Prostate gland (tissue), 2 donors: ENCODE results near the gene RNASET2. TPM values are rescaled to one million over a fixed set of nuclear protein-coding genes. Genes with fewer than 3 reads are reported as not detected.
"Not testable (repeated sequence)": the region's sequence is repeated elsewhere in the genome, so short reads cannot be mapped to it uniquely, and the experiment has no call there.

Source experiments
- DNase-seq: peaks from one replicate; pipeline ENCODE4 v3.0.0-alpha.2; 2019; ENCODE audit warnings: low spot score
- H3K27ac ChIP-seq, 2 donors: fragments of 200-600 bp; sonication (generic); 2 replicates each; pipeline ENCODE4 v1.5.1; 2017 to 2019
- H3K27me3 ChIP-seq: fragments of 200-600 bp; sonication (generic); replicated peaks from 2 replicates; pipeline ENCODE4 v1.5.1; 2019; ENCODE audit not compliant: insufficient read depth
- H3K36me3 ChIP-seq, 2 donors: fragments of 200-600 bp; sonication (generic); 1 replicate in 1 of 2; 2 replicates in 1 of 2; pipeline versions ENCODE4 v1.5.1 to v1.8.1; 2017 to 2019
- H3K4me1 ChIP-seq: fragments of 200-600 bp; sonication (generic); replicated peaks from 2 replicates; pipeline ENCODE4 v1.5.1; 2019
- H3K4me3 ChIP-seq, 2 donors: fragments of 200-600 bp; sonication (generic); 2 replicates each; pipeline ENCODE4 v1.5.1; 2017 to 2019
- H3K9me3 ChIP-seq: fragments of 200-600 bp; sonication (generic); 2 replicates; pipeline ENCODE4 v1.5.1; 2017
- CTCF ChIP-seq, 4 experiments: fragments of 200-600 bp in 2 of 4; fragments of 450-650 bp in 2 of 4; sonication (generic) in 2 of 4; IDR thresholded peaks; 1 replicate in 3 of 4; 2 replicates in 1 of 4; pipeline ENCODE4 v1.5.1; 2016 to 2019; ENCODE audit warnings: antibody characterized with exemption in 4 of 4, mild to moderate bottlenecking in 2 of 4, moderate library complexity in 2 of 4
- POLR2A ChIP-seq: fragments of 450-650 bp; IDR thresholded peaks from one replicate; pipeline ENCODE4 v1.6.1; 2016; ENCODE audit warnings: antibody characterized with exemption, mild to moderate bottlenecking
- POLR2AphosphoS5 ChIP-seq: sonication (generic); formaldehyde crosslinking; IDR thresholded peaks from one replicate; pipeline ENCODE4 v1.6.1; 2017; ENCODE audit warnings: antibody characterized with exemption
- WGBS: methylation state at CpG from one replicate; pipeline ENCODE4 v1.1.5; 2018; 5-methylcytosine and 5-hydroxymethylcytosine counted together
- intact Hi-C: fragments of 100-400 bp; cut with DNase I; formaldehyde crosslinking; loops from one replicate; pipeline ENCODE4 v1.14.2; 2022
- total RNA-seq, 2 donors: library from RNA; depleted of rRNA; stranded (reverse); fragments of >200 nt; gene quantifications; one replicate each; pipeline ENCODE4 v1.1.0, GENCODE V29; 2016

RNASET2 gene
- total RNA-seq, 2 donors from 2014 or later: 81.3 to 180 TPM

GRCh38 chr6:166951670-166952060, 4.7 kb downstream of the RNASET2 start:
- Histone ChIP-seq H3K27me3 (no peaks in the 10 kb centered on the region), H3K36me3 (no peaks in the 10 kb centered on the region), H3K4me3 (no peak overlapping the region), H3K4me1 (peaks cover 4% of the 10 kb centered on the region), H3K9me3 (no peaks in the 10 kb centered on the region), H3K27ac (no peak overlapping the region)
- DNase-seq: no peak
- intact Hi-C loops: loop anchor here (5.0 kb wide), 1 partner anchor 46 kb away; the partner anchor contains the start of gene CEP43
- WGBS: 81% methylated on average over 3 of the region's 3 CpGs
- TF ChIP-seq POLR2AphosphoS5: no peak
- no peak for TF ChIP-seq POLR2A
- TF ChIP-seq CTCF (IDR thresholded peaks at IDR 0.05): no peak

GRCh38 chr6:166950892-166951669, 5.3 kb downstream of the RNASET2 start:
- not testable (repeated sequence) for H3K9me3 ChIP-seq, H3K36me3 ChIP-seq, H3K4me3 ChIP-seq, H3K4me1 ChIP-seq, H3K27me3 ChIP-seq, H3K27ac ChIP-seq
- intact Hi-C loops: loop anchor here (5.0 kb wide), 1 partner anchor 46 kb away; the partner anchor contains the start of gene CEP43
- 76% methylated on average over 17 of the region's 17 CpGs for WGBS
- DNase-seq: peak; percentile 70
- TF ChIP-seq CTCF (IDR thresholded peaks at IDR 0.05): peak; percentile 15 to 71 (median 59)

- Histone ChIP-seq H3K4me3 (no peak overlapping the region), H3K9me3 (no peaks in the 10 kb centered on the region), H3K27ac (no peak overlapping the region), H3K27me3 (no peaks in the 10 kb centered on the region), H3K4me1 (peaks cover 4% of the 10 kb centered on the region), H3K36me3 (peaks cover 0 to 5% of the 10 kb centered on the region in 2 donors)
- no peak for TF ChIP-seq POLR2A
- no peak for TF ChIP-seq POLR2AphosphoS5
- no peak for TF ChIP-seq CTCF (IDR thresholded peaks at IDR 0.05)
- intact Hi-C loops: loop anchor here (5.0 kb wide), 1 partner anchor 47 kb away; the partner anchor contains the start of gene CEP43
- no peak for DNase-seq
- 97% methylated on average over 10 of the region's 10 CpGs for WGBS
These were observed 5.9 kb downstream of the RNASET2 start for GRCh38 chr6:166950443-166950821.

- Histone ChIP-seq H3K36me3 (peaks cover 0 to 5% of the 10 kb centered on the region in 2 donors), H3K9me3 (no peaks in the 10 kb centered on the region), H3K4me3 (no peak overlapping the region), H3K27ac (no peak overlapping the region), H3K4me1 (peaks cover 4% of the 10 kb centered on the region), H3K27me3 (no peaks in the 10 kb centered on the region)
- no peak for TF ChIP-seq CTCF (IDR thresholded peaks at IDR 0.05)
- TF ChIP-seq POLR2AphosphoS5: no peak
- TF ChIP-seq POLR2A: no peak
- no peak for DNase-seq
- intact Hi-C loops: loop anchor here (5.0 kb wide), 1 partner anchor 48 kb away; the partner anchor contains the start of gene CEP43
- WGBS: 66% methylated on average over 9 of the region's 9 CpGs
These were observed 6.6 kb downstream of the RNASET2 start for GRCh38 chr6:166949528-166950442.

GRCh38 chr6:166948724-166949123, 7.6 kb downstream of the RNASET2 start:
- H3K27ac ChIP-seq, H3K27me3 ChIP-seq, H3K36me3 ChIP-seq, H3K4me3 ChIP-seq, H3K9me3 ChIP-seq, H3K4me1 ChIP-seq, DNase-seq, intact Hi-C loops: not testable (repeated sequence)
- WGBS: 78% methylated on average over 6 of the region's 6 CpGs
